GM19452 (cell line): ENCODE results near the gene ARHGEF3.
"Not testable (repeated sequence)": the region's sequence is repeated elsewhere in the genome, so short reads cannot be mapped to it uniquely, and the experiment has no call there.

Source experiments
- ATAC-seq: cut with Tn5 transposase; IDR thresholded peaks from one replicate; pipeline ENCODE4 v1.9.1; 2021; ENCODE audit not compliant: unreplicated experiment

ARHGEF3 gene

DNA sequence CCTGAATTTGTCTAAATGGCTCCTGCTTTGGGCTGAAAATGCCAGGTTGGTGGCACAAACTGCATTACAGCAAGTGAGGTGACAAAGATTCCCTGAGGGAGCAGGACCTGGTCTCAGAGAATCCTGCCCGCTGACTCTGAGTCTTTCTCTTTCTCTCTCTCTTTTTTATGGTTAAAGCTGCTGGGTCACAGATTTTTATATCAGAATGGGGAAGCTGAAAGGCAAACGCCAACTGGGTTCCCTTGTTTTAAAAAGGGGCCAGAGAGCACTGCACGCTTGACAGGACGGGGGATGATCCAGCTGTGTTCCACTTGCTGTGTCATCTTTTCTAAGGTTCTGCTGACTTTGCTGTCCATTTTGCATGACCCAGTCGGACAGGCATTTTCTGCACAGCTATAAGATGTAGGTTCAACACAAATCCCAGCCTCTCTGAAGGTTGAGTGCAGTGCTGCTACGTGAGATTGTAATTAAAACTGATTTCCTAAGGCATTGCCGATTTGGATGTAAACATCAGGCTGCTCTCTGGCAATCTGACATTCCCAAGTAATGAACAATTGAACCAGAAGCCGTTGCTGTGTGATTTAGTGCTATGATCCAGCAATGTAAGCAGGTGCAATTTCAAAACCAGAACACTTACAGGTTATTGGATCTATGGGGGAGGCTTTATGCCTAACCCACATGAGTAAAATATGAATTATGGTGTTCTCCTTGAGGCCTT is 25.8 kb downstream of the ARHGEF3 start:
- no peak for ATAC-seq

DNA sequence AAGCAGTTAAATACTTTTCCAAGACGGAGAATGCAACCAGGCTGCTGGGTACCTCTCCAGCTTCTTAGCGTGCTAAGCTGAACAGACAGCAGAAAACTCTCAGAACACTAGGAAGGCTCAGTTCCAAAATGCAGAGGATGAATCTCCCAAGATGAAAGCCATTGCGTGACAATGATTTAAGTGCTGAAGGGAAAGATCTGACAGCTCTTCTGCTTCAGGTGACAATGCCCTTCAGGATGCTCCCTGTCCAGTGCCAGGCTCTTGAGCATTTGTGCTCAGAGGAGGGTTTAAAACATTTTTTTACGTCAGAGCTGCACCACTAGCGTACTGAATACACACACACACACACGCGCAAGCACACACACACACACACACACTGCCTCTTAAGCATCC is 26.3 kb downstream of the ARHGEF3 start:
- ATAC-seq: no peak

DNA sequence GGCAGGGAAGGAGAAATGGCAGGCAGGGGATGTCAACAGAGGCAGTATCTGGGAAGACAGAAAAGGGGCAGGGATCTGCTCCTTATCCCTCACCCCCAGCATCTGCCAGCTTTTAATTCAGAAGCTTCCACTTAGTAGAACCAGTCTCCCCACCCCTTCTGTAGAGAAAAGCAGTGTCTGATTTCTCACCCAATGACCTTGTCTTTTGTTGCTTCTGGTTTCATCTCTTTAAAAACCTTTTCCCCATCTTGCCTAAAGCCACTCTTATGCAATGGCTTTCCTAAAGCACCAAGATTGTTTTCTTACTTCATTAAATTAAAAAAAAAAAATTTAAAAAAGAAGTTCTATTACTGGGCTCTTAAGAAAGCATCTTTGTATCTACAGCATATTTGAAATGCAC is 27.8 kb downstream of the ARHGEF3 start:
- no peak for ATAC-seq

DNA sequence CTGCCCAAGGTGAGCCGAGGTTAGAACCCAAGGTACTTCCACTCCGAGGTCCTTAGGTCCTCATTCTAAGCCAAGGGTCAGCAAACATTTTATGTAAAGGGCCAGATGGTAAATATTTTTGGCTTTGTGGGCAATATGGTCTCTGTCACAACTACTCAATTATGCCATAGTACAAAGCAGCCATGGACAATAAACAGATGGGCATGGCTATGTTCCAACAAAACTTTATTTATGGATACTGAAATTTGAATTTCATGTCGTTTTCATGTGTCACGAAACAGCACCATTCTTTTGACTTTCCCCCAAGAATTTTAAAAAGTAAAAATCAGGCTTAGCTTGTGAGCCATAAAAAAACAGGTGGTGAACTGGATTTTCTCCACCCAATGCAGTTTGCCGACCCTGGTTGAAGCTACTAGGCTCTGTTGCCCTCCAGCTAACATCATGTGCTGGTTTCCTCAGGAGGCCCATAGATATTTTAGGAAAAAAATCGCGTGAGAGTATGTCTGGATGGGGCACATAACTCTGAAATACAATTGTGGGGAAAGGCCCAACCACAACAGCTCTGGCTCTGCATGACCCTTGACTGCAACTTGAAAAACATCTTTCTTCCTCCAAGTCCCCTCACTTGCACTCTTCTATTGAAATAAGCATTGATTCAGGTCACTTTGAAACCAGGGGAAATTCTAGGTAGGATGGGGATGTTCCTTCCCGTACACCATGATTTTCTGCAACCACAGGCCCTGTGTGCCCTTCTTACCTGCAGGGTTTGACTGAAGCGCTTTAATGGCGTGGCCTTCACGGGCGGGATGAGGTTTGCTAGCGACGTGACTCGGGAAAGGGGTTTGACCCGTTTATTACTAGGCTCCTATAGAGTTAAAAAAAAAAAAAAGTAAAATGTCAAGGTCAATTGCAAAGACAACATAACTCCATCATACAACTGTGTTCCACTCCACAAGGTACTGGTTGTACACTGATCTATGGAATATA is 28.5 kb downstream of the ARHGEF3 start:
- ATAC-seq: no peak

DNA sequence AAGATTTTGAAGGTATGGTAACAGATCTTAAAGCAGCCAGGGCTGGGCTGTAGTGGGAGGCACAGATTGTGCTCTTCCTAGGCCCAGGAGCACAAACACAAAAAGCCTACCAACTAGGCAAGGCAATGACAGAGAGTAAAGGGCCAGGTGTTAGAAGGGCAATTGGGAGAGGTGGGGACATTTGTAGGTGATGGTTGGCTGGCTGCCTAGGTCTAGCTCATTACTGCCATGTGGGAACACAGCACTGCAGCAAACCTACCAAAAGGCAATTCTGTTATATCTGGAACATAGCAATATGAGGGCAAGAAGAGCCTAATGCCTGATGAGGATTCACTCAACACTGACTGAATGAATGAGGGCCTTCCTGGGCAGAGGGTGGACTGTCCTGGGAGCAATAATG is 30.4 kb downstream of the ARHGEF3 start:
- no peak for ATAC-seq

DNA sequence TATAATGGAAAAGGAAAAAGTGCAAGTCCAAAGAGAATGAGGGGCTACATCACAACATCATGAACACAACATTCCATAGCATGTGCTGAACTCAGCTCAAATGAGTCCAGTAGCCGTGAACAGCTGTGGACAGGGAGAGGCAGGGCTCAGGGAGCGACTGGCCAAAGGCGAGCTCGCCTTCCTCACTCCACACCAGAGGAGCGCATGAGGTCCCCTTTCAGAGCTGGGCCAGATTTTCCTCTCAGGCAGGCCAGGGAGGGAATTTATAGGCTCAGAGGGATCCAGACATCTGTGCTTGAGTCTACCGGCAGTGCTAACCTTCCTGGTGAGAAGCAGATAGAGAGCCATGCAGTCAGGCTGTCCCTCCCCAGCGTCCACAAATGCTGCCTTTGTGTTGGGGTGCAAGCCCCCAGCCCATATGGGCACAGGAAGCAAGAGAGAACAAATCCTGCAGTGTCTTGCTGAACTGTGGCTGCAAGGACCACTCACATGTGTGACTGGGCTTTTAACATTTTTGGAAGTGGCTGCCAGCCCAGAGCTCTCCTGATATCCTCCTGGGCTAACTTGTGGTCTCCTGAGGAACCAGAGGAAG is 32.5 kb downstream of the ARHGEF3 start:
- ATAC-seq: no peak

DNA sequence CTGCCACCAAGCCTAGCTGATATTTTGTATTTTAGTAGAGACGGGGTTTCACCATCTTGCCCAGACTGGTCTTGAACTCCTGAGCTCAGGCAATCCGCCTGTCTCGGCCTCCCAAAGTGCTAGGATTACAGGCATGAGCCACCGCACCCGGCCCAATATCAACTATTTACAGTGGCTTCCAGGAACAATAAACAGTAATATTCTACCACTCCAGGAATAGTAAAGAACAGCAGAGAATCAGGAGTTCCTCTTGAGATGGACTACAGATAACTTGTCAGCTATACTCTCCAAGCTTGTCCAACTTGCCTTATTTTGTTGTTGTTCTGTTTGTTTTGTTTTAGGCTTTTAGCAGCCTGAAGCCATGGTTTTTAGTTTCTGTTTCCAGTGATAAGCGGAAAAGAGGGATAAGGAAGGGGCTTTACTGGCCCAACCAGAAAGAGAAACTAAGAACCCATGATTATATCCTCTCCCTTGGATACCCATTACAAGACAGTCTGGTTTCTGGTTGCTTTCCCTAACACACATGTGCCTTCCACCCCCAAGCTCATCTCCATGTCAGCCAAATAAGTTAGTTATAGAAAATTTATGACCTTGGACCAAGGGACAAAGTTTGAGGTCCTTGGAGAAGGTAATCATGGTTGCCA is 36.7 kb downstream of the ARHGEF3 start:
- ATAC-seq: no peak

DNA sequence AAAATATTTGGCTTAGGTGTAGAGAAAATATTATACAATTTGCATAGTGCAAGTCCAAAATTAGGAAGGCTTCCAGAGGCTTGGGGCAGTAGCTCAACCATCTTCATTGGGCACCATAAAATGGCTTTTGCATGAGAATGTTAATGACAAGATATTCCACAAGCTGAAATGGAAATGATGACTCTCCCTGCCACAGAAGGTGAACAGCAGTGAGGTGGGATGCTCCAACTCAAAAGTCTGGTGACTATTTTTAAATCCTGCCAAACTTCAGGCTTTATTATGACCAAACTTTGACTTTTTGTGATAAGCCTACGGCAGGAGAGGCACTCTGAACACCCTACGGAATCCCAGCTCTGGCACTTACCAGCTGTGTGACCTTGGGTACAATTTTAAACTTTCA is 37.6 kb downstream of the ARHGEF3 start:
- ATAC-seq: no peak

DNA sequence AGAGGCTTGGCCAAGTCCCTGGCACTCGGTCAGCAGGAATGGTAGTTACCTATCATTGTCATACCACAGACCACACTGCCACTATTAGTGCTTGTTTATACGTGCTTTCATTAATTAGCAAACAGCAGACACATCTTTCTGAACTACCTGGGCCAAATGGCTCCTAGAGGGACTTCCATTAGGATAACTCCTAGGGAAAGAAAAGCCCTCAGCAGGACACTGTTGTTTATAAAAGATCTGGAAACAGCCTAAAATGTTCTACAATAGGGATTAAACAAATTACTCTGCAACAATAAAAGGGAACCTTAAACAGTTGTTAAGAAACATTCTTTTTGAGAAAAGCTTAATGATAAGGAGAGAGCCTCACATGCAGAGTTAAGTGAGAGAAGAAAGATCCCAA is 38.5 kb downstream of the ARHGEF3 start:
- no peak for ATAC-seq

DNA sequence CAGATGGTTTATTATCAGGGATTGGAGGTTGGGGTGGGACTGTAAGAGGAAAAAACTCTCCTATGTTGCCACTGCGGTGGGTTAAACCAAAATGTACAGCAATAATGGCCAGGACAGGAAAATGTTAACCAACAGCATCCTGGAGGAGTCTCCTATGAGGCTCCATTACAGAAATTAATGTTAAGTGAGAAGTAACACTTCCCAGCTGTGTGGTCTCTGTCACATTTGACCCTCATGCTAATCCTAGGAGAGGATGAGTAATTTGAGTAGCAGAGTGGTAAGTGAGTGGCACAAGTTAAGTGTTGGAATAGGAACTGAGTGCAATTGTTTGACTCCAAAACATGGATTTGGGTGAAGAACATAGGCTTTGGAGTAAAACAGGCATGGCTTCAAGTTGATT is 39.0 kb downstream of the ARHGEF3 start:
- ATAC-seq: no peak

DNA sequence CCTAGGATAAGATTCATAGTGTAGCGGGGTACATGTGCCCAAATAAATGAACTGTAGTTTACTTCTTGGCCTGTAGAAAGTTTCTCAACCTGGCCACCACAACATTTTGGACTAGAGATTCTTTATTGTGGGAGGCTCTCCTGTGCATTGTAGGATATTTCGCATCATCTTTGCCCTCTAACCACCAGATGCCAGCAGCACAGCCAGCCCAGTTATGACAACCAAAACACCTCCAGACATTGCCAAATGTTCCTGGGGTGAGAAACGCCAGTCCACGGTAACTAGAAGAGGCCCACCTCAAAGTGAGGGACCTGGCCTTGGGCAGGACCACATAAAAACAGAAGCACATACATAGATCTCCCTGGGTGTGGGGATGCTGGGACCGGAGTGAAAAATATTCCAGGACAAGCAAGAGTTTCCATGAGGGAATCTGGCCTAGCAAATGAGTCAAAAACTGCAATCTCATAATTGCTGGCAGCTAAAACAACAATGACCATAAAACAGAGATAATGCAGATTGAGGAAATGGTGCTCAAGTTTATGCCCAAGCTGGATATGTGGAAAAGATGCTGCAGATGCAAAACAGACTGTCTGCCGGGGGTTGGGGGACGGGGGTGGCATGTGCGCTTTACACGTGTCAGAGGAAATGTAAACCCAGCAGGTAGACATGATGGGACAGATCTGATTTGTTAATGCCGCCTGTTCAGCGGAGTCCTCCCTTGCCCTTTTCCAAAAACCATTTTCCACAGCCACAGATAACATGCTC is 39.7 kb downstream of the ARHGEF3 start:
- ATAC-seq: no peak

DNA sequence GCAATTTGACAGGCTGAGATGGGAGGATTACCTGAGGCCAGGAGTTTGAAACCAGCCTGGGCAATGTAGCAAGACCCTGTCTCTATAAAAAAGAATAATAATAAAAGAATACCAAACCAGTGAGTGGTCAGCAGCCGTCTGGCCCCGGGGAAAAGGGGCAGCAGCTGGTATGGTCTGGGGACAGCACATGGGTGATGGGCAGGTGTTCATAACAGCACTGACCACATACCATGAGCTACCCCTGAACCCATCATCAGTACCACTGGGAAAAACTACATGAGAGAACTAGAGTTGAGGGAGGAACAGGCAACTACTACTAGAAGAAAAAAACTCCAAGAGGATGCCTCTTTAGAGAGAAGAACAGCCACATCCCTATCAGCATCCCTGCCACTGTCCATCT is 40.7 kb downstream of the ARHGEF3 start:
- ATAC-seq: no peak

DNA sequence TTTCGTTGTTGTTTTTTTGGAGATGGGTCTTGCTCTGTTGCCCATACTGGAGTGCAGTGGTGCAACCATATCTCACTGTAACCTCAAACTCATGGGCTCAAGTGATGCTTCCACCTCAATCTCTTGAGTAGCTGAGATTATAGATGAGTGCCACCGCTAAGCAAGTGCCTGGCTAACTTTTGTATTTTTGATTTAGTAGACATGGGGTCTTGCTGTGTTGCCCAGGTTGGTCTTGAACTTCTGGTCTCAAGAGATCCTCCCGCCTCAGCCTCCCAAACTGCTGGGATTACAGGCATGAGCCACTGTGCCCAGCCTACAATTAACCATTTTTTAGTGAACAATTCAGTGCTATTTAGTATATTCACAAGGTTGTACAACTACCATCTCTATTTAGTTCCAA is 42.2 kb downstream of the ARHGEF3 start:
- ATAC-seq: no peak

DNA sequence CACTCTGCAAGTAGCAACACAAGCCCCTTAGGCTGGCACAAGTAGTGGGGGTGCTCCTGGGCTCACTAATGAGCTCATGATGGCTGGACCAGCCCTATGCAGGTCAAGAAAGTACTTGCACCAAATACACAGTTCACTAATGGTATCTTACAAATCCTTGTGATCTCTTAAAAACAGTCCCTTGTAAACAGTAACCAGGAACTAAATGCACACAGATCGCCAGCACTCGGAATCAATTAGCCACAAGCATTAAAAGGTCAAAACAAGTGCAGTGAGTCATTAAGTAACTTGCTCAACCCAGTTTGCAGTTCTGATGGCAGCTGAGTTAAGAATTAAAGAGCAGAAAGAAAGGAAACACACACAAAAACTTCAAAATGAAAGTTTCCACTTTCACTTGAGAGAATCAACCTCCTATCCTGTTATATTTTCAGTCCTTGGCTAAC is 43.2 kb downstream of the ARHGEF3 start:
- peak; percentile 90 for ATAC-seq

DNA sequence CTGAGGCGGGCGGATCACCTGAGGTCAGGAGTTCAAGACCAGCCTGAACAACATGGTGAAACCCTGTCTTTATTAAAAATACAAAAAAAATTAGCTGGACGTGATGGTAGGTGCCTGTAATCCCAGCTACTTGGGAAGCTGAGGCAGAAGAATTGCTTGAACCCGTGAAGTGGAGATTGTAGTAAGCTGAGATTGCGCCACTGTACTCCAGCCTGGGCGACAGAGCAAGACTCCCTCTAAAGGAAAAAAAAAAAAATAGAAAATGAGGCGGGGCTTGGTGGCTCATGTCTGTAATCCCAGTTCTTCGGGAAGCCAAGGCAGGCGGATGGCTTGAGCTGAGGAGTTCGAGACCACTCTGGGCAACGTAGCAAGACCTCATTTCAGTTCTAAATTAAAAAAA is 43.7 kb downstream of the ARHGEF3 start:
- ATAC-seq: not testable (repeated sequence)

DNA sequence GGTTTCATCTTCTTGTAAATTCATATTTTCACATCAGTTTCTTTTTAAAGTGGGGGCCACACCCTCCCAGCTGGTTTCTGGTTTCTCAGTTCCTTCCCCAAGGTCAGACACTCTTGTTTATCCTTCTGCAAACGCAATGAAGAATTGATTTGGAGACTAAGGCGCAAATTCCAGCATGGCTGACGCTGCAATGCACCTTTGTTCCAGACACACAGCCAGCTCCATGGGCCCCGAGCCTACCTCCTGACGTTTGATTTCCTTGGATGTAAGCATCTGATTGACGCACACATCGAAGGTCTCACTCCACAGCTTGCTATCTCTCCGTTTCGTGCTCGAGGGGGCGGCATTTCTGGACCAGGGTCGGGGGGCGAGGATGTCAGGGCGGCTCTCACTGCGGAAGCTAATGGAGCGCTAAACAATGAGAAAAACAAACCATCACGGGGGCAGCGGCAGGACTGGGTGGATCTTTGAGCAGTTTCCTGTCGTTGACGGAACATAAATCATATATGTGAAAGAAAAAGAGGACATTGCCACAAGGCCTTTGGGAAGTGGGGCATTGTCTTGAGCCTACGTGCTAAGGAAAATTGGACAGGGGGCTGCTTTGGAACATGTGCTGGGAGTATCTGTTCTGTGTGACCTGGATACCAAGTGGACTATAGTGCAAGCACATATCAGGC is 46.9 kb downstream of the ARHGEF3 start:
- no peak for ATAC-seq

DNA sequence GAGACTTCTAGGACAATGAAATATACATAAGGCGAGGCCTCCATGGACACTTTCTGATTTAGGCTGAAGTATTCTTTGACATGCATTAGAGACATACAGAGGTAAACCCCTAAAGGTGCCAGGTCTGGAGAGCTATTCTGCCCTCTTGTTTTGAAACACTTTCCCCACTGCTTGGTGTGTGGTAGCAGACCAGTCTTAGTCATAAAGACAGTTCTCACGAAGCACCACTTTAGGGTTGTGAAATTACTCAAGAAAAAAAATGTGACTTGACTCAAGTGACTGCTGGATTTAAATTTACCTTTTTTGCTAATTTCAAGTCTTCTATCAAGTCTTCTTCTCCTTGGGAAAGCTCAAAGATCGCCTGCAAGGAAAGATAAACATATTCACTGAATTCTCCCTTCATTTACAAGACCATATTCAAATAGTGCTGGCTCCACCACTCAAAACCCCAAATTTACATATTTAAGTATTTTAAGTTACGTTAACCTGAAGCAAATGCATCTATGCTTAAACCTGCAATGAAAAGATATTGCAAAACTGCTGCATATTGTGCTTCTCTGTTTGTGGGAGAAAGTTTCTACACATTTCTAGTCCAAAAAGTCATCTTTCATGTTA is 48.4 kb downstream of the ARHGEF3 start:
- ATAC-seq: peak; percentile 78

DNA sequence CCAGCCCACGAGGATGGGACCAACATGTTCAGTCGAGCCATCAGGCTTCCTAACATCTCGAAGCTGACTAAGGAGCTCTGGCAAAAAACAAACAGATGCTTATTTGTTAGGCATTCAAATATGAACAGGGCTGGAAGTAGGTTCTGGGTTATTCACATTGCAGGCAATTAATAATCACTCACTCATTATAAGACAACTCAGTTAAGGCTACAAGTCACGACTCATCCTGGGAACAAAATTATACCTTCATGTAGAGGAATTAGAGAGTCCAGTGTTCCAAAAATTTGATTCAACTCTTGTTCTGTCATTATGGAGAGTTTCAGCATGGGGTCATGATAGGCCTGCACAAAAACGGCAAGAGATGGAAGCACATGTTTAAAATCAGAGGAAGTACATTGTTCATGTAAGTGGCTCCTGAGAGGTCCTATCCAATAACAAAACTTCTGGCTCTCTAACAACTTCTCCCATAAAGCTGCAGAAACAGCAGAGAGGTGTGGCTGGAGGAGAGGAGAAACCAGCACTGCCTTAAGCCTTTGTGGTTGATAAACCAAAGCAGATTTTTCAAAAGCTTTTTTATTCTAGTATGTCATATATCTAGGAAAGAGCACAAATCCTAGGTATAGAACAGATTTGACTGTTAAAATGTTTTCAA is 50.6 kb downstream of the ARHGEF3 start:
- no peak for ATAC-seq

DNA sequence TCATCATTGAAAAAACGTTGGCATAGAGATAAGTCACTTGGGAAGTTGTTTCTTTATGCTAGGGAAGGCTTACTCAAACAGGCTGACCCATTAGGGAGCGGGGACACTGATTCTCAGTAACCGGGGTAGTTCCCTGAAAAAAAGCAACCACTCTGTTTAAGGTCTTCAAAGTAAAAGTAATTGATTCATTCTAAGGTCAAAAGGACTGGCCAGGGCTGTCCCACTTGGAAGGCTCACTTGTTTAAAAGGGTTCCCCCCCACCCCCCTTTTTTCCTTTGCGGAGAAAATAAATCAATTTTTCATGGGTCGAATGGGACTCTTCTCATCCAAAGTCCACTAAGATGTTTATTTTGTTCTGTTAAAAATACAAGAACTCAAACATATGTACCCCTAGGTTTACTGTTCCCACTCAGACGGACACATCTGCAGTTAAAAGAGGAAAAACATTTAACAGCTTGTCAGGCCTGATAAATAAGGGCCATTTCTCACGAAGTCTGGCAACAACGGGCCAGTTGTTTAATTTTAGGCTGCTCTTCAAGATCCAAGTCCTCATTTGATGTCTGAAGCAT is 53.0 kb downstream of the ARHGEF3 start:
- no peak for ATAC-seq
